H9 (cell line): Measurements from ENCODE around the gene XBP1. TPM values are rescaled to one million over a fixed set of nuclear protein-coding genes. Genes with fewer than 3 reads are reported as not detected.

ENCODE experiments used
- DNase-seq: peaks from one replicate; pipeline ENCODE4 v3.0.0-alpha.2; 2017
- H2AFZ ChIP-seq: one replicate; pipeline ENCODE4 v1.6.1; 2013; ENCODE audit warnings: mild to moderate bottlenecking, low read length, control low read depth, moderate library complexity
- H2AK5ac ChIP-seq: 2 replicates; pipeline ENCODE4 v1.6.1; 2013; ENCODE audit warnings: low read length, control low read depth, mixed read lengths; ENCODE audit not compliant: insufficient read length
- H2BK120ac ChIP-seq: one replicate; pipeline ENCODE4 v1.6.1; 2013; ENCODE audit warnings: low read depth, mild to moderate bottlenecking, low read length, control low read depth, inconsistent platforms; ENCODE audit not compliant: poor library complexity, severe bottlenecking
- H2BK12ac ChIP-seq: 2 replicates; pipeline ENCODE4 v1.6.1; 2013; ENCODE audit warnings: low read length, control low read depth, mixed read lengths, low read depth; ENCODE audit not compliant: insufficient read length
- H2BK15ac ChIP-seq: 2 replicates; pipeline ENCODE4 v1.6.1; 2013; ENCODE audit warnings: low read depth, low read length, control low read depth
- H2BK20ac ChIP-seq: one replicate; pipeline ENCODE4 v1.6.1; 2013; ENCODE audit warnings: low read depth, mild to moderate bottlenecking, low read length, control low read depth, inconsistent platforms; ENCODE audit not compliant: poor library complexity, severe bottlenecking
- H2BK5ac ChIP-seq: 2 replicates; pipeline ENCODE4 v1.6.1; 2013; ENCODE audit warnings: low read length, control low read depth, mixed read lengths; ENCODE audit not compliant: insufficient read length
- H3K14ac ChIP-seq: 2 replicates; pipeline ENCODE4 v1.6.1; 2013; ENCODE audit warnings: low read length, control low read depth; ENCODE audit not compliant: insufficient read depth
- H3K18ac ChIP-seq: 2 replicates; pipeline ENCODE4 v1.6.1; 2013; ENCODE audit warnings: low read depth, mild to moderate bottlenecking, mixed read lengths, low read length, control low read depth; ENCODE audit not compliant: insufficient read length
- H3K23ac ChIP-seq: 2 replicates; pipeline ENCODE4 v1.6.1; 2013; ENCODE audit warnings: low read length, control low read depth, mixed read lengths, low read depth; ENCODE audit not compliant: insufficient read length
- H3K23me2 ChIP-seq: 2 replicates; pipeline ENCODE4 v1.6.1; 2013; ENCODE audit warnings: low read depth, mild to moderate bottlenecking, mixed read lengths, low read length, control low read depth; ENCODE audit not compliant: insufficient read length, poor library complexity, severe bottlenecking
- H3K27ac ChIP-seq: 2 replicates; pipeline ENCODE4 v1.5.1; 2013; ENCODE audit warnings: low read length, control low read depth, mixed read lengths, low read depth; ENCODE audit not compliant: insufficient read length
- H3K27me3 ChIP-seq: 2 replicates; pipeline ENCODE4 v1.6.1; 2013; ENCODE audit warnings: low read length, control low read depth, inconsistent platforms; ENCODE audit not compliant: insufficient read depth
- H3K4ac ChIP-seq: 2 replicates; pipeline ENCODE4 v1.6.1; 2013; ENCODE audit warnings: low read depth, mild to moderate bottlenecking, control low read depth, inconsistent platforms, low read length, moderate library complexity
- H3K4me1 ChIP-seq: 2 replicates; pipeline ENCODE4 v1.6.1; 2013; ENCODE audit warnings: low read length, control low read depth, inconsistent platforms; ENCODE audit not compliant: insufficient read depth
- H3K4me2 ChIP-seq: 2 replicates; pipeline ENCODE4 v1.6.1; 2013; ENCODE audit warnings: low read length, control low read depth, mixed read lengths; ENCODE audit not compliant: insufficient read length, insufficient read depth
- H3K56ac ChIP-seq: 2 replicates; pipeline ENCODE4 v1.6.1; 2013; ENCODE audit warnings: low read depth, mild to moderate bottlenecking, mixed read lengths, low read length, control low read depth; ENCODE audit not compliant: insufficient read length
- H3K79me1 ChIP-seq: 2 replicates; pipeline ENCODE4 v1.6.1; 2013; ENCODE audit warnings: low read depth, mild to moderate bottlenecking, moderate library complexity, low read length, control low read depth, inconsistent platforms; ENCODE audit not compliant: insufficient read depth, poor library complexity, severe bottlenecking
- H3K79me2 ChIP-seq: 2 replicates; pipeline ENCODE4 v1.6.1; 2013; ENCODE audit warnings: low read length, control low read depth, inconsistent platforms; ENCODE audit not compliant: insufficient read depth
- H3K9ac ChIP-seq: 2 replicates; pipeline ENCODE4 v1.6.1; 2013; ENCODE audit warnings: low read length, control low read depth, mixed read lengths; ENCODE audit not compliant: insufficient read length; ENCODE audit errors: extremely low read depth
- H3K9me3 ChIP-seq: one replicate; pipeline ENCODE4 v1.6.1; 2013; ENCODE audit warnings: low read depth, low read length, inconsistent platforms; ENCODE audit not compliant: control insufficient read depth
- H3T11ph ChIP-seq: one replicate; pipeline ENCODE4 v1.6.1; 2013; ENCODE audit warnings: mild to moderate bottlenecking, low read length, control low read depth, inconsistent platforms
- H4K20me1 ChIP-seq: one replicate; pipeline ENCODE4 v1.6.1; 2013; ENCODE audit not compliant: control insufficient read depth, insufficient read length, insufficient read depth
- H4K5ac ChIP-seq: 2 replicates; pipeline ENCODE4 v1.6.1; 2013; ENCODE audit warnings: low read depth, mild to moderate bottlenecking, mixed read lengths, low read length, control low read depth; ENCODE audit not compliant: insufficient read length
- H4K8ac ChIP-seq: replicated peaks from 2 replicates; pipeline ENCODE4 v1.6.1; 2013; ENCODE audit warnings: low read length, control low read depth, mixed read lengths, low read depth; ENCODE audit not compliant: insufficient read length
- H4K91ac ChIP-seq: 2 replicates; pipeline ENCODE4 v1.6.1; 2013; ENCODE audit warnings: low read depth, mild to moderate bottlenecking, moderate library complexity, mixed read lengths, low read length, control low read depth; ENCODE audit not compliant: insufficient read length
- H3K27ac Mint-ChIP-seq, 3 experiments: 2 replicates in 2 of 3; 3 replicates in 1 of 3; pipeline ENCODE4 v1.8.0; 2020 to 2021; ENCODE audit warnings: mixed read lengths in 3 of 3, mild to moderate bottlenecking in 1 of 3, moderate library complexity in 1 of 3
- H3K27me3 Mint-ChIP-seq: 2 replicates; pipeline ENCODE4 v1.8.0; 2021; ENCODE audit warnings: low read depth, mild to moderate bottlenecking, moderate library complexity, mixed read lengths
- H3K36me3 Mint-ChIP-seq, 3 experiments: 2 replicates in 2 of 3; 3 replicates in 1 of 3; pipeline ENCODE4 v1.8.0; 2020 to 2021; ENCODE audit warnings: low read depth in 3 of 3, mixed read lengths in 3 of 3; ENCODE audit not compliant: insufficient read depth in 1 of 3
- H3K4me1 Mint-ChIP-seq, 2 experiments: 2 replicates each; pipeline ENCODE4 v1.8.0; 2020; ENCODE audit warnings: mixed read lengths in 2 of 2
- H3K4me3 Mint-ChIP-seq, 2 experiments: 2 replicates in 1 of 2; 3 replicates in 1 of 2; pipeline ENCODE4 v1.8.0; 2020 to 2021; ENCODE audit warnings: mild to moderate bottlenecking in 2 of 2, mixed read lengths in 2 of 2, moderate library complexity in 1 of 2
- H3K9me3 Mint-ChIP-seq, 2 experiments: 2 replicates in 1 of 2; 3 replicates in 1 of 2; pipeline ENCODE4 v1.8.0; 2020; ENCODE audit warnings: mild to moderate bottlenecking in 2 of 2, mixed read lengths in 2 of 2, moderate library complexity in 1 of 2
- CTCF ChIP-seq: fragments of 200-600 bp; sonication (generic); conservative IDR thresholded peaks from 3 replicates; pipeline ENCODE4 v1.8.0; 2021; ENCODE audit warnings: antibody characterized with exemption, mild to moderate bottlenecking
- WGBS: extraction: QIAGEN DNeasy Blood & Tissue Kit; methylation state at CpG from one replicate; pipeline ENCODE4 v1.1.7; 2013; ENCODE audit warnings: missing lambda C conversion rate, low lambda C conversion rate, mixed read lengths; ENCODE audit not compliant: insufficient read length; ENCODE audit errors: extremely low coverage; 5-methylcytosine and 5-hydroxymethylcytosine counted together
- total RNA-seq: library from RNA; stranded (reverse); gene quantifications from 2 replicates; pipeline ENCODE4 v1.2.1, GENCODE V29; 2021

XBP1 gene
- total RNA-seq, 1 experiment from 2014 or later: 114 TPM

GRCh38 chr22:28783786-28784671, 16.3 kb downstream of the XBP1 start:
- H3K9ac ChIP-seq: no peak overlapping the region
- no peaks in the 10 kb centered on the region for H4K20me1 ChIP-seq
- WGBS: no CpG with 5 or more reads among the region's 4 CpGs
- H2BK15ac ChIP-seq: no peak overlapping the region
- Mint-ChIP-seq H3K9me3 (no peaks in the 10 kb centered on the region), H3K4me1 (no peaks in the 10 kb centered on the region), H3K36me3 (peaks cover 34 to 71% (median 69%) of the 10 kb centered on the region in 3 experiments; a peak in 6 of 7 replicates), H3K27me3 (no peaks in the 10 kb centered on the region), H3K4me3 (no peak overlapping the region), H3K27ac (no peak overlapping the region)
- peaks cover 9% of the 10 kb centered on the region for H3K79me1 ChIP-seq
- no peak overlapping the region for H2AK5ac ChIP-seq
- H2BK120ac ChIP-seq: no peak overlapping the region
- no peak overlapping the region for H4K5ac ChIP-seq
- H2BK5ac ChIP-seq: no peak overlapping the region
- H3K27ac ChIP-seq: no peak overlapping the region
- H3K14ac ChIP-seq: no peak overlapping the region
- H3K56ac ChIP-seq: no peak overlapping the region
- no peak for TF ChIP-seq CTCF
- H3K4me1 ChIP-seq: no peaks in the 10 kb centered on the region
- no peak overlapping the region for H2BK12ac ChIP-seq
- H3K23ac ChIP-seq: no peak overlapping the region
- no peak overlapping the region for H2AFZ ChIP-seq
- no peaks in the 10 kb centered on the region for H3K27me3 ChIP-seq
- no peak overlapping the region for H3K4me2 ChIP-seq
- H4K8ac ChIP-seq: no peak overlapping the region
- no peaks in the 10 kb centered on the region for H3K23me2 ChIP-seq
- H2BK20ac ChIP-seq: no peak overlapping the region
- no peak overlapping the region for H3T11ph ChIP-seq
- H3K9me3 ChIP-seq: no peaks in the 10 kb centered on the region
- no peak for DNase-seq
- H4K91ac ChIP-seq: no peak overlapping the region
- no peak overlapping the region for H3K18ac ChIP-seq
- no peaks in the 10 kb centered on the region for H3K79me2 ChIP-seq
- H3K4ac ChIP-seq: no peak overlapping the region
